LNCAP (cell line): ENCODE results near the gene FEM1B.
A peak's percentile ranks its signal among the peaks of the same experiment; 100 is the strongest.

Experiments used
- CTCF ChIP-seq: fragments of 450-650 bp; IDR thresholded peaks from 2 replicates; pipeline ENCODE4 v1.5.1; 2017; ENCODE audit warnings: mild to moderate bottlenecking

Gene FEM1B

DNA sequence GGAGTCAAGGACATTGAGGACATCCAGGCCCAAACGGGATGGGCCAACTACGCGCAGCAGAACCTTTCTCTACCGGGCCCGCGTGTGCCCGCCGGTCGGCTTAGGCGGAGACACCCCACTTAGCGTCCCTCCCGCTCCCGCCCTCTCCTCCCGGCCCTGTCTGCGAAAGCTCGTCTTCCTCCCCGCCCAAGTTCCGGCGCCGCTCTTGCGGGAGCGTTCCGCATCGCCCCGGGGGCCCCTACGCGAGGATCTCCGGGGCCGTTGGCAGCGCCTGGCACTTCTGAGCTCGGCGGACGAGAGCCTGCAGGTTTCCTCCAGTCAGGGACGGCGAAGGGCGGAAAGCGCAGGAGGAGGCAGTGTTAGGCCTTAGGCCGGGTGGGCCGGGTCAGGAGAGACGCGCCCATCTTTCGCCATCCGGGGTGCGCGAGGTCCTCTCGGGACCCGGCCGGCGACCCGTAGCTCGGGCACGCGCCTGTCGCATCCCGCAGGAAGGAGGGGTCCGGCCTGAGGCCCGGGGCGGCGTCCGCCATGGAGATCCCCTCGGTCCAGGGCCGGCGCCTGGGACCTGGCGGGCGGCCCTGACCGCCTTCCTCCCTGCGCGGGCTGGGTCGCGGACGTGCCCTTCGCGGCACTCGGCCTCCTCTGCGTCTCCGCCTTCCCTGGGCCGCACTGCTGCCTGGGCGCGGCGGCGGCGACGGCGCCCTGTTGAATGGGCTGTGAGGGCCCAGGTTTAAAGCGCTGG, at the start of gene FEM1B:
Gene FEM1B (plus strand): TSS at position 143 of the 742 bp plus-strand sequence. CDS start 673 bp downstream, outside the sequence.
- TF ChIP-seq CTCF = no peak; the same call in 1 of the 2 replicates

GRCh38 chr15:68228143-68228970, 49.2 kb upstream of the FEM1B start:
- TF ChIP-seq CTCF = no peak

GRCh38 chr15:68228971-68229385, 48.6 kb upstream of the FEM1B start:
- no peak for TF ChIP-seq CTCF

- no peak for TF ChIP-seq CTCF
Measured at GRCh38 chr15:68229386-68230156, 48.0 kb upstream of the FEM1B start, which contains the start of gene CLN6. Gene CLN6 (minus strand): TSS chr15:68229728. CDS start chr15:68229584, 144 bp downstream.

GRCh38 chr15:68230157-68231100, 47.1 kb upstream of the FEM1B start:
- peak; percentile 17; the same call in 1 of the 2 replicates for TF ChIP-seq CTCF

DNA sequence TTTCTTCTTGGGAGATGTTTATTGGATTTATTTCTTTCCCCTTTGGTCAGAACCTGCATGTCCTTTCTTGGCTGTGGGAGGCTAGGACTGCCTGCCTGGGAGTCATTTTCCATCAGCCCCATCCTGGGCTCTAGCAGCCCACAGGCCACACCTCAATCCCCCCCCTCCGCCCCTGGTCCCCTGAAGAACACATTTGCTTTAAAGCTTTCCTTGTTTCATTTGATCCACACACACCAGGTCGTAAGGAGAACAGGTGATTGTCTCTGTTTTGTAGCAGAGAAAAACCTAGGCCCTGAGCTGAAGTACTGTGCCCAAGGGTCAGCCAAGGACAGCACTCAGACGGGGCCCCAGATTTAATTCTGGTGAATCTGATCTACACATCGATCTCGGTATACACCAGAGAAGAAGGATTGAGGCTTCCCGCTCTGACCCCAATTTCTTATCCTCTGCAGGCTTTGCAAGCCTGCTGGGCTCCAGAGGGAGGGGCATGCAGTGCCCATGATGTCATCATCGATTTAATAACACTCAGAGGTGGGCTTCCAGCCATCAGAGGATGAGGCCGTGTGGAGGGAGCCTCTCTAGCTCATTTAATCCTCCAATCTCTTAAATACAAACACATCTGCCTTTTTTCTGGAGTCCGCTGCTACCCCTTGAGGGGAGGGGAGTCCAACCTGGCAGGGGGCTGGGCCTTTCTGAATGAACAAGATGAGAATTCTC, 46.3 kb upstream of the FEM1B start:
- TF ChIP-seq CTCF = no peak
